ENCODE data around the gene NEMP1. TPM values are rescaled to one million over a fixed set of nuclear protein-coding genes. Genes with fewer than 3 reads are reported as not detected.

The NEMP1 gene
- polyA plus RNA-seq, 1 experiment = 6.7 TPM

GRCh38 chr12:57051011-57051410 lies 27.6 kb downstream of the NEMP1 start:
- no peaks in the 10 kb centered on the region for H3K36me3 ChIP-seq (ENCODE audit: control insufficient read depth, insufficient read depth, low read length)
- ChIA-PET POLR2A (no interaction called here), CTCF (interaction anchor here (1.9 to 6.0 kb wide), 5 partner anchors 10 to 61 kb away, joined by 4 to 37 read pairs (median 8); partner anchors contain the start of gene STAT6)
- no peak overlapping the region for H3K4me3 ChIP-seq (ENCODE audit: low read depth, low read length)
- no peak for TF ChIP-seq CTCF (IDR thresholded peaks at IDR 0.05; ENCODE audit: insufficient read depth, low read depth, low read length)
- H3K27me3 ChIP-seq (ENCODE audit: control insufficient read depth, insufficient read depth, low read length) = no peaks in the 10 kb centered on the region; the same call in 1 of the 2 replicates
- no peak for DNase-seq (ENCODE audit: low read depth)

GRCh38 chr12:57049890-57050289 lies 28.7 kb downstream of the NEMP1 start, which contains the start of gene MYO1A:
TSS of gene MYO1A (minus strand) at chr12:57050129. CDS start at chr12:57048323, 1,806 bp downstream.
- ChIA-PET CTCF (interaction anchor here (0.9 to 6.0 kb wide), 10 partner anchors 9 to 62 kb away, joined by 3 to 37 read pairs (median 4); partner anchors contain the start of gene STAT6), POLR2A (interaction anchor here (0.6 kb wide), 1 partner anchor 41 kb away, joined by 3 read pairs; no protein-coding TSS in a partner anchor)
- no peak for TF ChIP-seq CTCF (IDR thresholded peaks at IDR 0.05; ENCODE audit: insufficient read depth, low read depth, low read length)
- no peak within 1 kb of the TSS for H3K4me3 ChIP-seq (ENCODE audit: low read depth, low read length)
- no peaks in the 10 kb centered on the region; the same call in none of the 2 replicates for H3K27me3 ChIP-seq (ENCODE audit: control insufficient read depth, insufficient read depth, low read length)
- no peak for DNase-seq (ENCODE audit: low read depth)
- H3K36me3 ChIP-seq (ENCODE audit: control insufficient read depth, insufficient read depth, low read length) = no peaks in the 10 kb centered on the region

GRCh38 chr12:57049119-57049446 lies 29.5 kb downstream of the NEMP1 start:
- Histone ChIP-seq H3K4me3 (ENCODE audit: low read depth, low read length) (no peak overlapping the region), H3K36me3 (ENCODE audit: control insufficient read depth, insufficient read depth, low read length) (no peaks in the 10 kb centered on the region), H3K27me3 (ENCODE audit: control insufficient read depth, insufficient read depth, low read length) (no peaks in the 10 kb centered on the region; the same call in none of the 2 replicates)
- CTCF ChIA-PET = interaction anchor here (0.9 to 6.0 kb wide), 6 partner anchors 8 to 63 kb away, joined by 3 to 37 read pairs (median 6); partner anchors contain the start of gene STAT6
- no peak for DNase-seq (ENCODE audit: low read depth)
- POLR2A ChIA-PET = no interaction called here
- TF ChIP-seq CTCF (IDR thresholded peaks at IDR 0.05; ENCODE audit: insufficient read depth, low read depth, low read length) = no peak

- Histone ChIP-seq H3K4me3 (ENCODE audit: low read depth, low read length) (no peak overlapping the region), H3K27me3 (ENCODE audit: control insufficient read depth, insufficient read depth, low read length) (no peaks in the 10 kb centered on the region; the same call in none of the 2 replicates), H3K36me3 (ENCODE audit: control insufficient read depth, insufficient read depth, low read length) (no peaks in the 10 kb centered on the region)
- POLR2A ChIA-PET = interaction anchor here (0.6 kb wide), 1 partner anchor 40 kb away, joined by 4 read pairs; the partner anchor contains the start of gene NAB2
- TF ChIP-seq CTCF (IDR thresholded peaks at IDR 0.05; ENCODE audit: insufficient read depth, low read depth, low read length) = no peak
- DNase-seq (ENCODE audit: low read depth) = no peak
- CTCF ChIA-PET = interaction anchor here (1.1 to 6.0 kb wide), 4 partner anchors 13 to 286 kb away, joined by 3 to 37 read pairs (median 12); partner anchors contain the start of gene HSD17B6
These were observed 30.0 kb downstream of the NEMP1 start for GRCh38 chr12:57048423-57049118.

GRCh38 chr12:57047981-57048380 lies 30.6 kb downstream of the NEMP1 start:
- DNase-seq (ENCODE audit: low read depth) = peak; percentile 33
- no peaks in the 10 kb centered on the region for H3K36me3 ChIP-seq (ENCODE audit: control insufficient read depth, insufficient read depth, low read length)
- peaks cover 2% of the 10 kb centered on the region for H3K27me3 ChIP-seq (ENCODE audit: control insufficient read depth, insufficient read depth, low read length)
- H3K4me3 ChIP-seq (ENCODE audit: low read depth, low read length) = no peak overlapping the region
- no peak for TF ChIP-seq CTCF (IDR thresholded peaks at IDR 0.05; ENCODE audit: insufficient read depth, low read depth, low read length)
- CTCF ChIA-PET = interaction anchor here (1.1 to 6.0 kb wide), 4 partner anchors 13 to 285 kb away, joined by 3 to 37 read pairs (median 12); partner anchors contain the start of gene HSD17B6
- POLR2A ChIA-PET = interaction anchor here (0.6 kb wide), 1 partner anchor 41 kb away, joined by 4 read pairs; the partner anchor contains the start of gene NAB2
